ENCODE data around the gene SLC12A7. TPM values are rescaled to one million over a fixed set of nuclear protein-coding genes. Genes with fewer than 3 reads are reported as not detected.

Gene SLC12A7
- total RNA-seq, 2 experiments from 2014 or later, result 0.06 TPM; not detected in 1

DNA sequence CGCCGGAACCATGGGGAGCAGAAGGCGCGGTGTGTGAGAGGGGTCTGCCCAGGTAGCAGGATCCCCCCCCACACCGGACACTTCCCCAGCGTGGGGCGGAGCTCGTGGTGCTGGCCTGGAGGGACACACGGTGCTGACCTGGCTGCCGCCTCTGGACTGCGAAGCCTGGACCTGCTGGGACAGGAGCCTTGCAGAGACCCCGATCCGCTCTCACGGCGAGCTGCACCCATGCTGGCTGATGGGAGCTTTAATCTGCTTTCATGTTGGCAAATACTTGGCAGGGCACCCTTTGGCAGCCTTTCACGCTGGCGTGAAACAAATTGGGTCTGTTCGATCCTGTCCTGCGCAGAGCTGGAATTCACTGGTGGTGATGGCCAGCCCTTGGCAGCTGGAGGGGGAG is 95.8 kb downstream of the SLC12A7 start:
- intact Hi-C loops (cut with micrococcal nuclease; ENCODE audit: unreplicated experiment), result no loop called here
- no peak for DNase-seq (ENCODE audit: low spot score)
- BruUV-seq (replicated peaks), result no TSS peak
- no peak for TF ChIP-seq EZH2phosphoT487 (IDR thresholded peaks at IDR 0.05; ENCODE audit: borderline replicate concordance, low read depth, low read length)
- Histone ChIP-seq H3K9me2 (ENCODE audit: insufficient read depth, low read length) (no peaks in the 10 kb centered on the region), H3K4me2 (ENCODE audit: low read length) (no peak overlapping the region), H3K79me2 (ENCODE audit: insufficient read depth, low read depth, low read length) (no peaks in the 10 kb centered on the region), H4K20me1 (ENCODE audit: insufficient read depth, low read length) (no peaks in the 10 kb centered on the region), H3K36me3 (ENCODE audit: insufficient read depth, low read length) (no peaks in the 10 kb centered on the region), H3K9me3 (ENCODE audit: low read length) (no peaks in the 10 kb centered on the region), H3K4me3 (ENCODE audit: low read depth, low read length, poor library complexity, severe bottlenecking) (no peak overlapping the region), H3K27ac (ENCODE audit: low read depth, low read length, poor library complexity, severe bottlenecking) (no peak overlapping the region), H2AFZ (ENCODE audit: low read length) (no peak overlapping the region), H3K4me1 (ENCODE audit: insufficient read depth, low read length, poor library complexity, severe bottlenecking) (no peaks in the 10 kb centered on the region)
- CTCF ChIA-PET (ENCODE audit: unreplicated experiment), result no interaction called here
- POLR2A ChIA-PET, result no interaction called here

DNA sequence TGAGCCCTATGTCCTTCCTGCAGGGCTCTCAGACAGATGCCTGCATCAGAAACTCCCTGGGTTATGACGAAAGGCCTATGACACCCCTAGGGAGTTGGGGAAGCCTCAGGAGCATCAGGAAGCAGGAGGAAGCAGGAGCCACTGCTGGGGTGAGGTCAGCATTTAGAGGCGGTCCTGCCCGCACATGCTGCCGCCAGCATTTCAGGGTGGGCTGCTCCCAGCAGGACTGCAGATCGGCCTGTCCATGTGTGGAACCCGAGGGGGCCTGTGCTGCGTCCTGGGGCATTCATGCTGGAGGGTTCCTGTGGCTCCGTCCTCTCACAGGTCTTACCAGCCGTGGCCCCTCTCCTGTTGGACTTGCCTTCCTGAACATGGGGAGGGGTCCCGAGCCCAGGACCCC is 96.4 kb downstream of the SLC12A7 start:
- intact Hi-C loops (cut with micrococcal nuclease; ENCODE audit: unreplicated experiment), result no loop called here
- Histone ChIP-seq H3K4me3 (ENCODE audit: low read depth, low read length, poor library complexity, severe bottlenecking) (no peak overlapping the region), H3K9me2 (ENCODE audit: insufficient read depth, low read length) (no peaks in the 10 kb centered on the region), H2AFZ (ENCODE audit: low read length) (no peak overlapping the region), H3K9me3 (ENCODE audit: low read length) (no peaks in the 10 kb centered on the region), H3K36me3 (ENCODE audit: insufficient read depth, low read length) (no peaks in the 10 kb centered on the region), H3K4me2 (ENCODE audit: low read length) (no peak overlapping the region), H3K4me1 (ENCODE audit: insufficient read depth, low read length, poor library complexity, severe bottlenecking) (no peaks in the 10 kb centered on the region), H3K79me2 (ENCODE audit: insufficient read depth, low read depth, low read length) (no peaks in the 10 kb centered on the region), H3K27ac (ENCODE audit: low read depth, low read length, poor library complexity, severe bottlenecking) (no peak overlapping the region), H4K20me1 (ENCODE audit: insufficient read depth, low read length) (no peaks in the 10 kb centered on the region)
- BruUV-seq (replicated peaks), result no TSS peak
- TF ChIP-seq, protein P1, sequence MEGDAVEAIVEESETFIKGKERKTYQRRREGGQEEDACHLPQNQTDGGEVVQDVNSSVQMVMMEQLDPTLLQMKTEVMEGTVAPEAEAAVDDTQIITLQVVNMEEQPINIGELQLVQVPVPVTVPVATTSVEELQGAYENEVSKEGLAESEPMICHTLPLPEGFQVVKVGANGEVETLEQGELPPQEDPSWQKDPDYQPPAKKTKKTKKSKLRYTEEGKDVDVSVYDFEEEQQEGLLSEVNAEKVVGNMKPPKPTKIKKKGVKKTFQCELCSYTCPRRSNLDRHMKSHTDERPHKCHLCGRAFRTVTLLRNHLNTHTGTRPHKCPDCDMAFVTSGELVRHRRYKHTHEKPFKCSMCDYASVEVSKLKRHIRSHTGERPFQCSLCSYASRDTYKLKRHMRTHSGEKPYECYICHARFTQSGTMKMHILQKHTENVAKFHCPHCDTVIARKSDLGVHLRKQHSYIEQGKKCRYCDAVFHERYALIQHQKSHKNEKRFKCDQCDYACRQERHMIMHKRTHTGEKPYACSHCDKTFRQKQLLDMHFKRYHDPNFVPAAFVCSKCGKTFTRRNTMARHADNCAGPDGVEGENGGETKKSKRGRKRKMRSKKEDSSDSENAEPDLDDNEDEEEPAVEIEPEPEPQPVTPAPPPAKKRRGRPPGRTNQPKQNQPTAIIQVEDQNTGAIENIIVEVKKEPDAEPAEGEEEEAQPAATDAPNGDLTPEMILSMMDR (conservative IDR thresholded peaks at IDR 0.05; ENCODE audit: low read length), result no peak
- TF ChIP-seq EZH2phosphoT487 (IDR thresholded peaks at IDR 0.05; ENCODE audit: borderline replicate concordance, low read depth, low read length), result no peak
- ChIA-PET CTCF (ENCODE audit: unreplicated experiment) (interaction anchor here (0.6 kb wide), 1 partner anchor 14 kb away, joined by 3 read pairs; no protein-coding TSS in a partner anchor), POLR2A (no interaction called here)
- no peak for DNase-seq (ENCODE audit: low spot score)

DNA sequence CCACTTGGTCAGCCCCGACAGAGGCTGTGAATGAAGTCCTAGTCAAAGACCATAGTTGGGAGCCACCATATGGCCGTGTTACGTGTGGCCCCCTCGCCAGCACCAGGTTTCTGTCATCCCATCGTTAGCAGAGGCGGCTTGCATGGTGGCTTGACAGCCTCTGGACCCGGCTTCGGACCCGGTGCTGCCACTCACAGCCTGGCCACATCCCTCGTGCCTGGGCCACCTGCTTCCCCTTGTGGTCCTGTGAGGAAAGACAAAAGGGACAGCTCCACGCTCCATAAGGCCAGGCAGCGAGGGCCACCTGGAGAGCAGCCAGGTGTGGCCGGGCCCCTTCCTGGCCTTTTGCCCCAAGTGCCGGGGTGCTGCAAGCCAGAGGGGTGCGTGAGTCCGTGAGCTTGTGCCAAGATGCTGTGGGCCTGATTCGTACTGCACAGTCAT is 97.1 kb downstream of the SLC12A7 start:
- no peak for TF ChIP-seq EZH2phosphoT487 (IDR thresholded peaks at IDR 0.05; ENCODE audit: borderline replicate concordance, low read depth, low read length)
- TF ChIP-seq, protein P1 (conservative IDR thresholded peaks at IDR 0.05; ENCODE audit: low read length), result no peak
- ChIA-PET POLR2A (no interaction called here), CTCF (ENCODE audit: unreplicated experiment) (interaction anchor here (0.6 kb wide), 1 partner anchor 13 kb away, joined by 3 read pairs; no protein-coding TSS in a partner anchor)
- Histone ChIP-seq H3K4me1 (ENCODE audit: insufficient read depth, low read length, poor library complexity, severe bottlenecking) (no peaks in the 10 kb centered on the region), H2AFZ (ENCODE audit: low read length) (no peak overlapping the region), H3K4me3 (ENCODE audit: low read depth, low read length, poor library complexity, severe bottlenecking) (no peak overlapping the region), H4K20me1 (ENCODE audit: insufficient read depth, low read length) (no peaks in the 10 kb centered on the region), H3K27ac (ENCODE audit: low read depth, low read length, poor library complexity, severe bottlenecking) (no peak overlapping the region), H3K36me3 (ENCODE audit: insufficient read depth, low read length) (no peaks in the 10 kb centered on the region), H3K9me3 (ENCODE audit: low read length) (no peaks in the 10 kb centered on the region), H3K4me2 (ENCODE audit: low read length) (no peak overlapping the region), H3K79me2 (ENCODE audit: insufficient read depth, low read depth, low read length) (no peaks in the 10 kb centered on the region), H3K9me2 (ENCODE audit: insufficient read depth, low read length) (no peaks in the 10 kb centered on the region)
- intact Hi-C loops (cut with micrococcal nuclease; ENCODE audit: unreplicated experiment), result no loop called here
- no TSS peak for BruUV-seq (replicated peaks)
- no peak for DNase-seq (ENCODE audit: low spot score)
